HuH-7 (cell line): ENCODE data around the gene RNF222.
"Not testable (repeated sequence)": the region's sequence is repeated elsewhere in the genome, so short reads cannot be mapped to it uniquely, and the experiment has no call there.

Source experiments
- DNase-seq: peaks from one replicate; pipeline ENCODE4 v3.0.0; 2011; ENCODE audit warnings: low spot score

Gene RNF222

DNA sequence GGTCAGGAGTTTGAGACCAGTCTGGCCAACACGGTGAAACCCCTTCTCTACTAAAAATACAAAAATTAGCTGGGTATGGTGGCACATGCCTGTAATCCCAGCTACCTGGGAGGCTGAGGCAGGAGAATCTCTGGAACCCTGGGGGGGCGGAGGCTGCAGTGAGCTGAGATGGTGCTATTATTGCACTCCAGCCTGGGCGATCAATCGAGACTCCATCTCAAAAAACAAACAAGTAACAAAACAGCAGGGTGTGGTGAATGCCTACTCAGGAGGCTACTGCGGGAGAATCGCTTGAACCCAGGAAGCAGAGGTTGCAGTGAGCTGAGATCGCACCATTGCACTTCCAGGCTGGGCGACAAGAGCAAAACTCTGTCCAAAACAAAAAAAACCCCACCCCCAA is 19.5 kb downstream of the RNF222 start:
- DNase-seq, result not testable (repeated sequence)

- no peak for DNase-seq
These were observed 20.2 kb downstream of the RNF222 start for GRCh38 chr17:8377422-8377821.

DNA sequence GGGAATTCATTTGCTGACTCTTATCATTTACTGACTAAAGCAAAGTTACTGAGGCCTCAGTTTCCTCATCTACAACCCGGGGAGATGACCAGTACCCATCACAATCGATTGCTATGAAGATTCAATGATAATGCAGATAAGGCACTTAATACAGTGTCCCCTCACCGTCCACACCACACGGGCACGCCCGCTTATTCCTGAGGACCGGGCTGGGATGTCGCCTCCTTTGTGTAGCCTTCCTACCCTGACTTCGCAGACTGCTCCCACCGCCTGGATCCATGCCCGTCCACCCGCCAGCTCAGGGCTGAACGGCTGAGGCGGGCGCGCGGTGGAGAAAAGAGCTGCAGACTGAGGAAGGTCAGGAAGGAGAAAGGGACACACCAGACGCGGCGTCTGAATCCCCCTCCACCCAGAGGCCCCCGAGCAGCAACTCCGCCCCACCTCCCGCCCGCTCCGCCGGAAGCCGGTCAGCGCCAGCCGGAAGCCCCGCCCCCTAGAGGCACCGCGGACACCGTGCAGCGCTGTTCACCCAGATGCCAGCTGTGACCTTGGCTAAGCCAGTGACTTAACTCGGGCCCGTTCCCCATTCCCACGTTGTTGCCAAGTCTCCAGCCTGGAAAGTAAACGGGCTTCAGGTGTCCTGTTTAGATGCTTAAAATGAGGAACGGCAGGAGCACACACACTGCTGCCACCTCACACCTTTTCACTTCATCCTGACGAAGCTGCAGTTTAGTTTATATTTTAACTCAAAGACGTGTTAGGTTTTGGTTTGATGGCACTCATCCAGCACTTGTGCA is 21.2 kb downstream of the RNF222 start, which contains the start of gene KRABD2:
Gene KRABD2 (minus strand): TSS at position 434 of the 797 bp plus-strand sequence.
- DNase-seq, result peak; percentile 90

DNA sequence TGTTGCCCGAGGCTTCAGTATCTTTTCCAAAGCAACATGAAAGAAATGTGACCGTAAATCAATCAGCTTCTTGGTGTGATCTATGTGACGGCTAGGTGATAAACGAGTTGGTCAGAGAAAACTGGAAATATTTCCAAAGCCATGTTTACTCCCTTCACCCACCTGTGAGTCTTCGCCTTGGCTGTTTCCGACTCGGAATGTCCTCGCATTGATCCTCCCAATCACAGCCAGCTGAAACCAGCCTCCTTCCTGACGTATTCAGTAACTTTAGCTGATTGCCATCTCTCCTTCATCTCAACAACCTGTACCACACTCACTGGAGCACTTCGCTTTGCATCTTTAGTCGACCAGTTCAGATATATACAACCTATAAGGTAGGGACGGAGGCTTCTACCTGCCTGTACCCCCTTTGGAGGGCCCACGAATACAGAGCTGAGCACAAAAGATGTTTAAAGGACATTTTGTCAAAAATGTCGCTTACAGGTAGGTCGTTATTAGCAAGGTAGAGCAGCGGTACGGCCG is 21.8 kb downstream of the RNF222 start:
- DNase-seq, result peak; percentile 28

- DNase-seq, result not testable (repeated sequence)
These were observed 23.8 kb downstream of the RNF222 start for GRCh38 chr17:8373856-8374255.

DNA sequence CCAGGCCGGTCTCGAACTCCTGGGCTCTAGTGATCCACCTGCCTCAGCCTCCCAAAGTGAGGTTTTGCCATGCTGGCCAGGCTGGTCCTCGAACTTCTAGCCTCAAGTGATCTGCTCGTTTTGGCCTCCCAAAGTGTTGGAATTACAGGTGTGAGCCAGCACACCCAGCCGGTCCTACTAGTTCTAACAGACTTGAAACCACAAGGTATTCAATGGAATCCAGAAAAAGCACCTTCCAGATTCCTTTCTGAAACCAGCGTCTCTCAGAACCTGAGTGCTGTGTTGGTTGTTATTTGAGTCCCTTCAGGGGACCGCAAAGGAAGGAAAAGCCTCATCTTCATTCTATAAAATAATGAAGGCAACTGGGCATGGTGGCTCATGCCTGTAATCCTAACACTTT is 25.2 kb downstream of the RNF222 start:
- DNase-seq, result no peak

DNA sequence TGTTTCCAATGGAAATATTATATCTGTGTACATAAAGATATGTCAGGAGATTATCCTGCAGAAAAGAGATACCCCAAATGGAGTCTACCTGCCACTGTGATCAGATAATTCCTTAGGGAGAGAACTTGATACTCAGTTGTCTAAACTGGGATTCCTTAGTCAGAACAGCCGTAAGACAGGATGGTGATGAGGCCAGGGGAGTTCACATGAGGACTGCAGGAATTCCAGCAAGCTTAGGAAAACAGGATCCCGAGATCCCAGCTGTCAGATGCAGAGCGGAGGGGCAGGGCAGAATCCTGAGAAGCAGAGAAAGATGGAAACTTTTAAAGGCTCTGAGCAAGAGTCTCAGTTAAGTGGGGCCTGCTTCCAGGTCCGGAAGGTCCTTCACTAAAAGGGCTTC is 25.8 kb downstream of the RNF222 start:
- DNase-seq, result no peak

DNA sequence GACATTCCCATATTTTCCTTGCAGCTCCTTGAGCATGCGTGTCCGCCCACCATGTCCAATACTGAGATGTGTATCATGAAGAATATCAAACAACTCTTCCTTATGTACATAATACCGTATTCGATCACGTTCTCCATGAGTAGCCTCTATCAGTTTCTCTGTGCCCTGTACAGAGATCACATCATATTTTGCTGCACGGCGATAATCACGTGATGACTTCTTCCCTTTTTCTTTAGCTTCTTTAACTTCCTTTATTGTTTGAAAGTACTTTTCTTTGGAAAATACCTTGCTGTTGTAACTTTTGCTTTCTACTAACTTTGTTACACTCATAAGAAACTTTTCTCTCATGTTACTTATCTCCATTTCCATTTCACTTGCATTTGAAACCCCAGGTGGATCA is 27.7 kb downstream of the RNF222 start:
- no peak for DNase-seq

DNA sequence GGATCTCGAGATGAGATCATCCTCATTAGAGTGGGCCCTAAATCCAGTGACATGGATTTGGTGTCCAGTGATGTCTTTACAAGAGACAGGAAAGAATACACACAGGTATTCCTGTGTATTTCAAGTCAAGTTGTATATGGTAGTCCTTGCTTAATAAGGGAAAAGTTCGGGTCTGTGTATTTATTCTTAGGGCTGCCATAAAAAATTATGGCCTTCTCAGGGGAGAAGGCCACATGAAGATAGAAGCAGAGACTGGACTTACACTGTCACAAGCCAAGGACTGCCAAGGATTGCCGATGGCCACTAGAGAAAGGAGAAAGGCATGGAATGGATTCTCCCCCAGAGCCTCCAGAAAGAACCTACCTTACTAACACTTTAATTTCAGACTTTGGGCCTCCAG is 29.4 kb downstream of the RNF222 start:
- DNase-seq, result no peak

- no peak for DNase-seq
These were observed 31.4 kb downstream of the RNF222 start for GRCh38 chr17:8366231-8366630.

GRCh38 chr17:8365143-8365542 is 32.5 kb downstream of the RNF222 start:
- no peak for DNase-seq

DNA sequence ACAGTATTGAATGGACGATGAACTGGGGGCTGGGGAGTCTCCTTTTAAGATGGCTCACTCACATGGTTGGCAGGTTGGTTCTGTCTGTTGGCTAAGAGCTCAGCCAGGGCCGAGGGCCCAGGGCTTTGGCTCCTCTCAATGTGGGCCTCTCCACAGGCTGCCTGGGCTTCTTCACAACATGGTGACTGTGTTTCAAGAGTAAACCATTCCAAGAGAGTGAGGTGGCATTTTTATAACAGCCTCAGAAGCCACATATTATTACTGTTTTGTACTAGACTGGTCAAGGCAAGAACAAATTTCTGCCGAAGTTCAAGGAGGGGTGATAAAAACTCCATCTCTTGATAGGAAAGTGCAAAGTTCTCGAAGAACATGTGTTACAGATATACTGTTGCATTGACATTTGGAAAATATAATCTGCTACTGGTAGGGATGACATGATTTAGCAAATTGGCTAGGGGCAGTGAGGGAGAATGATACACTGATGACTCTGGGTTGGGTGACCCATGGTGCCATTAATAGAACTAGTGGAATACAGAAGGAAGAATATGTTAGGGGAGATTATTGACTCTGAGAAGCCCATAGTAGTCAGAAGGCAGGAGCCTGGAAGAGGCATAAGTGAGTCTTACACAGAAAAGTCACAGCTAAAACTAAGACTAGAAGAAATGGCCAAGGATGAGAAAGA is 34.8 kb downstream of the RNF222 start:
- DNase-seq, result no peak

GRCh38 chr17:8360751-8361150 is 36.9 kb downstream of the RNF222 start:
- no peak for DNase-seq

DNA sequence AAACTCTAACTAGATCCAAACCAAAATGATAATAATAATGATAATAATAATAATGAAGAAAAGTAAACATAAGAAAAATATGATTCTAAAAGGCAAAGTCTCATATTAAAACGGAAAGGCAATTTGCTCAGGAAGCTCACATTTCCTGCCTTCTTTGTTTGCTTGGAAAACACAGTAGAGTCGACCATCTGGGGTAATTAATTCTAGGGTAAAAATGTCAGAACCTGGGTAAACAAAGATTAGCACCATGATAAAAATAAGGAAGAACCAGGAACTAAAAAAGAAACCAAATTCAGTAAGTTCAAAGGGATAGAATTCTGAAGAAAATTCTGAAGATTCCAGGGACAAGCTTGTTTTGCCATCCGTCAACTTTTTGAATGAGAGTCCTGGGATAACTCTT is 37.4 kb downstream of the RNF222 start:
- no peak for DNase-seq

- no peak for DNase-seq
These were observed 37.9 kb downstream of the RNF222 start for GRCh38 chr17:8359769-8360168.

GRCh38 chr17:8357910-8358309 is 39.7 kb downstream of the RNF222 start:
- DNase-seq, result no peak

DNA sequence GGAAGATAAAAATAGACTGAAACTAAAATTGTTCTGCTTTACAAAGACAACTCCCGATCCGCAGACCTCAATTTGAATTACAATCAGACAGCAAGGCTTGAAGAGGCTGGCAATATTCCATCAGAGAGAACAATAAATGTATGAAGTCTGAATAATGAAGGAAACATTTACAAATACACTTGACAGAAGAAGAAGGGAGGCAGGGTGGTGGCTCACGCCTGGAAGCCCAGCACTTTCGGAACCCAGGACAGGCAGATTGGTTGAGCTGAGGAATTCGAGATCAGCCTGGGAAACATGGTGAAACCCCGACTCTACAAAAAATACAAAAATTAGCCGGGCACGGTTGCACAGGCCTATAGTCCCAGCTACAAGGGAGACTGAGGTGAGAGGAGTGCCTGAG is 43.4 kb downstream of the RNF222 start:
- no peak for DNase-seq

DNA sequence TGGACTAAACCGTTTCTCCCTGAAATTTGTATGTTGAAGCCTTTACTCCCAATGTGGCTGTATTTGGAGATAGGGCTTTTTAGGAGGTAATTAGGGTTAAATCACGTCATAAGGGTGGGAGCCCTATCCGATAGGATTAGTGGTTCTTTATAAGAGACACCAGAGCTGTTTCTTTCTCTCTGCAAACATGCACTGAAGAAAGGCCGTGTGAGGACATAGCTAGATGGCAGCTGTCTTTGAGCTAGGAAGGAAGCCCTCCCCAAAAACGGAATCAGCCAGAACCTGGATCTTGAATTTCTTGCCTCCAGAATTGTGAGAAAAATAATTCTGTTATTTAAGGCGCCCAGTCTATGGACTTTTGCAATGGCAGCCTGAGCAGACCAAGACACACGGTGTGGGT is 43.9 kb downstream of the RNF222 start:
- no peak for DNase-seq

DNA sequence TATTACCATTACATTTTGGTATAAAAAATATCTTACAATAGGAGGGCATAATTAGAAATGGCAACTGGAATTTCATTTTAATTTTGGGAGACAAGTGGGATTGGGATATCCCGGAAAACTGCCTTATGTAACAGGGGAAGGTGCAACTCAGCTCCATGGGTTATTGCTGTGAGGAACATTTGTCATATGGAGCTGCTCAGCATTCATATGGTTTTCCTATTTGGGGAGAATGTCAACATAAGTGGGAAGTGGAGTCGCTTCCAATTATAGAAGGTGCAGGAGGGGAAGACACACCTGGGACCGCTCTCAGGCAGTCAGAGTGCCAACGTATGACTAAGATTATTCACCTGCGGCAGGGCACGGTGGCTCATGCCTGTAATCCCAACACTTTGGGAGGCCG is 47.3 kb downstream of the RNF222 start:
- DNase-seq, result no peak

DNA sequence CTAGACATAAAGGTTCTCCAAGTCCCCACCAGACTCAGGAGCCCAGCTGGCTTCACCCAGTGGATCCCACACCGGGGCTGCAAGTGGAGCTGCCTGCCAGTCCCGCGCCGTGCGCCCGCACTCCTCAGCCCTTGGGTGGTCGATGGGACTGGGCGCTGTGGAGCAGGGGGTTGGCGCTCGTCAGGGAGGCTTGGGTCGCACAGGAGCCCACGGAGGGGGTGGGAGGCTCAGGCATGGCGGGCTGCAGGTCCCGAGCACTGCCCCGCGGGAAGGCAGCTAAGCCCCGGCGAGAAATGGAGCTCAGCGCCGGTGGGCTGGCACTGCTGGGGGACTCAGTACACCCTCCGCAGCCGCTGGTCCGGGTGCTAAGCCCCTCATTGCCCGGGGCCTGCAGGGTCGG is 50.6 kb downstream of the RNF222 start:
- DNase-seq, result not testable (repeated sequence)

- DNase-seq, result no peak
These were observed 51.5 kb downstream of the RNF222 start for GRCh38 chr17:8345951-8346665.

- no peak for DNase-seq
These were observed 52.5 kb downstream of the RNF222 start for GRCh38 chr17:8345052-8345690.
